ENCODE data around the gene ARHGAP31. TPM values are rescaled to one million over a fixed set of nuclear protein-coding genes. Genes with fewer than 3 reads are reported as not detected.

Gene ARHGAP31
- total RNA-seq, 1 experiment from 2014 or later: 7.2 TPM

DNA sequence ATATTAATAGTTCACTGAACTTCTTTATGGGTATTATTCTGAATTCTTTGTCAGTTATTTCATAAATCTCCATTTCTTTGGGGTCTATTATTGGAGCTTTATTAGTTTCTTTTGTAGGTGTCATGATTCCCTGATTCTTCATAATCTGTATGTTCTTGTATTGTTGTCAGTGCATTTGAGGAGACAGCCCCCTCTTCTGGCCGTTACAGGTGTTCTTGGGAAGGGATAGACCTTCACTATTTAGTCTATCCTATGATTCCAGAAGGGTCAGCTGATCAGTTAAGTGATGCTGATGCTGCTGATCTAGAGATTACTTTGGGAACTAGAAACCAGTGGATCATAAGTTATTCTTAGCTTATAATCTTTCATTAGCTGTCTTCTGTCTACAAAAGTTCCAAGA, 134.4 kb downstream of the ARHGAP31 start:
- Mint-ChIP-seq H3K4me3 (no peak overlapping the region), H3K4me1 (no peaks in the 10 kb centered on the region), H3K27ac (no peak overlapping the region), H3K36me3 (peaks cover 84% of the 10 kb centered on the region), H3K9me3 (peaks cover 72% of the 10 kb centered on the region), H3K27me3 (ENCODE audit: low read depth) (peaks cover 29% of the 10 kb centered on the region)
- ATAC-seq: peak; percentile 78
- DNase-seq (ENCODE audit: low spot score): peak; percentile 39
- TF ChIP-seq, protein P1, sequence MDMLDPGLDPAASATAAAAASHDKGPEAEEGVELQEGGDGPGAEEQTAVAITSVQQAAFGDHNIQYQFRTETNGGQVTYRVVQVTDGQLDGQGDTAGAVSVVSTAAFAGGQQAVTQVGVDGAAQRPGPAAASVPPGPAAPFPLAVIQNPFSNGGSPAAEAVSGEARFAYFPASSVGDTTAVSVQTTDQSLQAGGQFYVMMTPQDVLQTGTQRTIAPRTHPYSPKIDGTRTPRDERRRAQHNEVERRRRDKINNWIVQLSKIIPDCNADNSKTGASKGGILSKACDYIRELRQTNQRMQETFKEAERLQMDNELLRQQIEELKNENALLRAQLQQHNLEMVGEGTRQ (CRISPR knock-in tag; IDR thresholded peaks at IDR 0.05): 0 out of 2 replicates have a peak, but pooled peaks have one; percentile 46
- TF ChIP-seq FOXK1 (CRISPR knock-in tag; IDR thresholded peaks at IDR 0.05): no peak
- CTCF ChIA-PET: interaction anchor here (0.6 to 1.2 kb wide), 2 partner anchors 40 to 187 kb away, joined by 3 to 5 read pairs; no protein-coding TSS in a partner anchor
- POLR2A ChIA-PET: interaction anchor here (0.5 kb wide), 1 partner anchor 77 kb away, joined by 4 read pairs; no protein-coding TSS in a partner anchor

DNA sequence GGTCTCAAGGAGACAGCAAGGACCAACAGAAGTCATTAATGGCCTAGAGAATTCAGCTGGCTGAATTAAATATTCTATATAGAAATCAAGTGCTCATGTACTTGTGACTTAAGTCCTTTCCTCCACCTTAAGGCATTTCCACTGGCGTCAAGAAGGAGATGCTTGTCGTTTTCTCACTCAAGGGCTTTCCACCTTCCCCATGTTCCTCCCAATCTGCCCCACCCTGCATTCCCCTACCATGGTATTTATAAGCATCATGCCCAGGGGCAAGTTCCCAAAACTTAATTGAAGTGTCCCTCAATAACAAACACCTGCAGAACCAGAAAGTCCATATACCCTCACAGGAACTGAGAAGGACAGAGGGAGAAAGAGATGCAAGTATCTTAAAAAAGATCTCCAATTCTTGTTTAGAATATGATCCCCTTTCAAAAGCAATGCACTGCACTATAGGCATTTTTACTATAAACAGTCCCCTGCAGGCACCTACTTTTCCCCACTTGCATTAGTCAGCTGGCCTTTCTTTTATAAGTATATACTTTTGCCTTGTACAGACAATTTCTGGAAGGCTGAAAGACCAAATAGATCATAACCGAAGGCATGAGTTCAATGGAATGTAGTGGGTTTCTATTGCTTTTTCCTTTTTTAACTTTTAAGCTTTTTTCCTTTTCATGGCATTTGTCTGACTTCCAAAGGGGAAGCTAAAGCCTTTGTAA, 139.6 kb downstream of the ARHGAP31 start:
- Mint-ChIP-seq H3K27ac (no peak overlapping the region), H3K4me1 (no peaks in the 10 kb centered on the region), H3K9me3 (peaks cover 23% of the 10 kb centered on the region), H3K36me3 (peaks cover 88% of the 10 kb centered on the region), H3K27me3 (ENCODE audit: low read depth) (no peaks in the 10 kb centered on the region), H3K4me3 (no peak overlapping the region)
- ChIA-PET POLR2A (no interaction called here), CTCF (no interaction called here)
- ATAC-seq: no peak
- no peak for DNase-seq (ENCODE audit: low spot score)
- TF ChIP-seq, protein P2, sequence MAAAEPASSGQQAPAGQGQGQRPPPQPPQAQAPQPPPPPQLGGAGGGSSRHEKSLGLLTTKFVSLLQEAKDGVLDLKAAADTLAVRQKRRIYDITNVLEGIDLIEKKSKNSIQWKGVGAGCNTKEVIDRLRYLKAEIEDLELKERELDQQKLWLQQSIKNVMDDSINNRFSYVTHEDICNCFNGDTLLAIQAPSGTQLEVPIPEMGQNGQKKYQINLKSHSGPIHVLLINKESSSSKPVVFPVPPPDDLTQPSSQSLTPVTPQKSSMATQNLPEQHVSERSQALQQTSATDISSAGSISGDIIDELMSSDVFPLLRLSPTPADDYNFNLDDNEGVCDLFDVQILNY (CRISPR knock-in tag; IDR thresholded peaks at IDR 0.05): no peak
- TF ChIP-seq ZNF396 (CRISPR knock-in tag; IDR thresholded peaks at IDR 0.05; ENCODE audit: borderline replicate concordance): no peak
- TF ChIP-seq, protein P3, sequence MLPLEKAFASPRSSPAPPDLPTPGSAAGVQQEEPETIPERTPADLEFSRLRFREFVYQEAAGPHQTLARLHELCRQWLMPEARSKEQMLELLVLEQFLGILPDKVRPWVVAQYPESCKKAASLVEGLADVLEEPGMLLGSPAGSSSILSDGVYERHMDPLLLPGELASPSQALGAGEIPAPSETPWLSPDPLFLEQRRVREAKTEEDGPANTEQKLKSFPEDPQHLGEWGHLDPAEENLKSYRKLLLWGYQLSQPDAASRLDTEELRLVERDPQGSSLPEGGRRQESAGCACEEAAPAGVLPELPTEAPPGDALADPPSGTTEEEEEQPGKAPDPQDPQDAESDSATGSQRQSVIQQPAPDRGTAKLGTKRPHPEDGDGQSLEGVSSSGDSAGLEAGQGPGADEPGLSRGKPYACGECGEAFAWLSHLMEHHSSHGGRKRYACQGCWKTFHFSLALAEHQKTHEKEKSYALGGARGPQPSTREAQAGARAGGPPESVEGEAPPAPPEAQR (CRISPR knock-in tag; IDR thresholded peaks at IDR 0.05): no peak
- no peak for TF ChIP-seq NR3C1 (CRISPR knock-in tag; conservative IDR thresholded peaks at IDR 0.05; ENCODE audit: low read depth)
- TF ChIP-seq, protein P4, sequence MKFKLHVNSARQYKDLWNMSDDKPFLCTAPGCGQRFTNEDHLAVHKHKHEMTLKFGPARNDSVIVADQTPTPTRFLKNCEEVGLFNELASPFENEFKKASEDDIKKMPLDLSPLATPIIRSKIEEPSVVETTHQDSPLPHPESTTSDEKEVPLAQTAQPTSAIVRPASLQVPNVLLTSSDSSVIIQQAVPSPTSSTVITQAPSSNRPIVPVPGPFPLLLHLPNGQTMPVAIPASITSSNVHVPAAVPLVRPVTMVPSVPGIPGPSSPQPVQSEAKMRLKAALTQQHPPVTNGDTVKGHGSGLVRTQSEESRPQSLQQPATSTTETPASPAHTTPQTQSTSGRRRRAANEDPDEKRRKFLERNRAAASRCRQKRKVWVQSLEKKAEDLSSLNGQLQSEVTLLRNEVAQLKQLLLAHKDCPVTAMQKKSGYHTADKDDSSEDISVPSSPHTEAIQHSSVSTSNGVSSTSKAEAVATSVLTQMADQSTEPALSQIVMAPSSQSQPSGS (CRISPR knock-in tag; IDR thresholded peaks at IDR 0.05; ENCODE audit: borderline replicate concordance, low read depth): no peak
- TF ChIP-seq, protein P5, sequence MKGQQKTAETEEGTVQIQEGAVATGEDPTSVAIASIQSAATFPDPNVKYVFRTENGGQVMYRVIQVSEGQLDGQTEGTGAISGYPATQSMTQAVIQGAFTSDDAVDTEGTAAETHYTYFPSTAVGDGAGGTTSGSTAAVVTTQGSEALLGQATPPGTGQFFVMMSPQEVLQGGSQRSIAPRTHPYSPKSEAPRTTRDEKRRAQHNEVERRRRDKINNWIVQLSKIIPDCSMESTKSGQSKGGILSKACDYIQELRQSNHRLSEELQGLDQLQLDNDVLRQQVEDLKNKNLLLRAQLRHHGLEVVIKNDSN (CRISPR knock-in tag; IDR thresholded peaks at IDR 0.05): no peak

DNA sequence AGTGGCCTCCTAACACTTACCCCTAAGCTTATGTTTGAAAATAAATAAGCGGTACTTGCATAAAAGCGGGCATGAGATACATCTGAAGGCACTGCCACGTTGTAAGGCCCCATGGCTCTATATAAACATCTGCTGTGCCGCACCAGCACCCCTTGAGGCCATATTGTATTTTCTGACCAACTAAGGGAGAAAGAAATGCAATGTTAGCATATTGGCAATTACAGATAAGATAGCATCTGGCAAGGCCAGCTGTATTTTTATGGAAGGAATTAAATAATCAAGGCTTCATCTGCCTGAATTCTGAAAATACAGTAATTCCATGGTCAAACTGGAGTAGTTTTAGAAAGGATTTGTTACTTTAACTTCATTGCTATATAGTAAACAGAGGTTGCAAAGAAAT, 140.5 kb downstream of the ARHGAP31 start:
- no peak for DNase-seq (ENCODE audit: low spot score)
- Mint-ChIP-seq H3K27me3 (ENCODE audit: low read depth) (no peaks in the 10 kb centered on the region), H3K36me3 (peaks cover 80% of the 10 kb centered on the region), H3K9me3 (peaks cover 14% of the 10 kb centered on the region), H3K27ac (no peak overlapping the region), H3K4me1 (no peaks in the 10 kb centered on the region), H3K4me3 (no peak overlapping the region)
- POLR2A ChIA-PET: no interaction called here
- CTCF ChIA-PET: no interaction called here
- ATAC-seq: no peak
- TF ChIP-seq, protein P6, sequence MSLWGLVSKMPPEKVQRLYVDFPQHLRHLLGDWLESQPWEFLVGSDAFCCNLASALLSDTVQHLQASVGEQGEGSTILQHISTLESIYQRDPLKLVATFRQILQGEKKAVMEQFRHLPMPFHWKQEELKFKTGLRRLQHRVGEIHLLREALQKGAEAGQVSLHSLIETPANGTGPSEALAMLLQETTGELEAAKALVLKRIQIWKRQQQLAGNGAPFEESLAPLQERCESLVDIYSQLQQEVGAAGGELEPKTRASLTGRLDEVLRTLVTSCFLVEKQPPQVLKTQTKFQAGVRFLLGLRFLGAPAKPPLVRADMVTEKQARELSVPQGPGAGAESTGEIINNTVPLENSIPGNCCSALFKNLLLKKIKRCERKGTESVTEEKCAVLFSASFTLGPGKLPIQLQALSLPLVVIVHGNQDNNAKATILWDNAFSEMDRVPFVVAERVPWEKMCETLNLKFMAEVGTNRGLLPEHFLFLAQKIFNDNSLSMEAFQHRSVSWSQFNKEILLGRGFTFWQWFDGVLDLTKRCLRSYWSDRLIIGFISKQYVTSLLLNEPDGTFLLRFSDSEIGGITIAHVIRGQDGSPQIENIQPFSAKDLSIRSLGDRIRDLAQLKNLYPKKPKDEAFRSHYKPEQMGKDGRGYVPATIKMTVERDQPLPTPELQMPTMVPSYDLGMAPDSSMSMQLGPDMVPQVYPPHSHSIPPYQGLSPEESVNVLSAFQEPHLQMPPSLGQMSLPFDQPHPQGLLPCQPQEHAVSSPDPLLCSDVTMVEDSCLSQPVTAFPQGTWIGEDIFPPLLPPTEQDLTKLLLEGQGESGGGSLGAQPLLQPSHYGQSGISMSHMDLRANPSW (CRISPR knock-in tag; conservative IDR thresholded peaks at IDR 0.05; ENCODE audit: low read depth): no peak
- TF ChIP-seq, protein P7, sequence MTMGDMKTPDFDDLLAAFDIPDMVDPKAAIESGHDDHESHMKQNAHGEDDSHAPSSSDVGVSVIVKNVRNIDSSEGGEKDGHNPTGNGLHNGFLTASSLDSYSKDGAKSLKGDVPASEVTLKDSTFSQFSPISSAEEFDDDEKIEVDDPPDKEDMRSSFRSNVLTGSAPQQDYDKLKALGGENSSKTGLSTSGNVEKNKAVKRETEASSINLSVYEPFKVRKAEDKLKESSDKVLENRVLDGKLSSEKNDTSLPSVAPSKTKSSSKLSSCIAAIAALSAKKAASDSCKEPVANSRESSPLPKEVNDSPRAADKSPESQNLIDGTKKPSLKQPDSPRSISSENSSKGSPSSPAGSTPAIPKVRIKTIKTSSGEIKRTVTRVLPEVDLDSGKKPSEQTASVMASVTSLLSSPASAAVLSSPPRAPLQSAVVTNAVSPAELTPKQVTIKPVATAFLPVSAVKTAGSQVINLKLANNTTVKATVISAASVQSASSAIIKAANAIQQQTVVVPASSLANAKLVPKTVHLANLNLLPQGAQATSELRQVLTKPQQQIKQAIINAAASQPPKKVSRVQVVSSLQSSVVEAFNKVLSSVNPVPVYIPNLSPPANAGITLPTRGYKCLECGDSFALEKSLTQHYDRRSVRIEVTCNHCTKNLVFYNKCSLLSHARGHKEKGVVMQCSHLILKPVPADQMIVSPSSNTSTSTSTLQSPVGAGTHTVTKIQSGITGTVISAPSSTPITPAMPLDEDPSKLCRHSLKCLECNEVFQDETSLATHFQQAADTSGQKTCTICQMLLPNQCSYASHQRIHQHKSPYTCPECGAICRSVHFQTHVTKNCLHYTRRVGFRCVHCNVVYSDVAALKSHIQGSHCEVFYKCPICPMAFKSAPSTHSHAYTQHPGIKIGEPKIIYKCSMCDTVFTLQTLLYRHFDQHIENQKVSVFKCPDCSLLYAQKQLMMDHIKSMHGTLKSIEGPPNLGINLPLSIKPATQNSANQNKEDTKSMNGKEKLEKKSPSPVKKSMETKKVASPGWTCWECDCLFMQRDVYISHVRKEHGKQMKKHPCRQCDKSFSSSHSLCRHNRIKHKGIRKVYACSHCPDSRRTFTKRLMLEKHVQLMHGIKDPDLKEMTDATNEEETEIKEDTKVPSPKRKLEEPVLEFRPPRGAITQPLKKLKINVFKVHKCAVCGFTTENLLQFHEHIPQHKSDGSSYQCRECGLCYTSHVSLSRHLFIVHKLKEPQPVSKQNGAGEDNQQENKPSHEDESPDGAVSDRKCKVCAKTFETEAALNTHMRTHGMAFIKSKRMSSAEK (CRISPR knock-in tag; IDR thresholded peaks at IDR 0.05; ENCODE audit: borderline replicate concordance): no peak
- TF ChIP-seq, protein P8, sequence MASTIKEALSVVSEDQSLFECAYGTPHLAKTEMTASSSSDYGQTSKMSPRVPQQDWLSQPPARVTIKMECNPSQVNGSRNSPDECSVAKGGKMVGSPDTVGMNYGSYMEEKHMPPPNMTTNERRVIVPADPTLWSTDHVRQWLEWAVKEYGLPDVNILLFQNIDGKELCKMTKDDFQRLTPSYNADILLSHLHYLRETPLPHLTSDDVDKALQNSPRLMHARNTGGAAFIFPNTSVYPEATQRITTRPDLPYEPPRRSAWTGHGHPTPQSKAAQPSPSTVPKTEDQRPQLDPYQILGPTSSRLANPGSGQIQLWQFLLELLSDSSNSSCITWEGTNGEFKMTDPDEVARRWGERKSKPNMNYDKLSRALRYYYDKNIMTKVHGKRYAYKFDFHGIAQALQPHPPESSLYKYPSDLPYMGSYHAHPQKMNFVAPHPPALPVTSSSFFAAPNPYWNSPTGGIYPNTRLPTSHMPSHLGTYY (CRISPR knock-in tag; IDR thresholded peaks at IDR 0.05): no peak
- TF ChIP-seq NR2C2 (CRISPR knock-in tag; IDR thresholded peaks at IDR 0.05) (no peak), SOX15 (CRISPR knock-in tag; IDR thresholded peaks at IDR 0.05) (no peak)
- TF ChIP-seq, protein P4 (CRISPR knock-in tag; IDR thresholded peaks at IDR 0.05; ENCODE audit: borderline replicate concordance, low read depth): no peak

Data from WTC11 (cell line).